Vagina (tissue), 2 donors: Measurements from ENCODE around the gene MCM9. TPM values are rescaled to one million over a fixed set of nuclear protein-coding genes. Genes with fewer than 3 reads are reported as not detected.
A peak's percentile ranks its signal among the peaks of the same experiment; 100 is the strongest.

Experiments used
- DNase-seq, 2 donors: peaks; one replicate each; pipeline ENCODE4 v3.0.0-alpha.2; 2017; ENCODE audit errors: extremely low spot score in 2 of 2
- H3K27ac ChIP-seq: fragments of 200-600 bp; sonication (generic); one replicate; pipeline ENCODE4 v1.5.1; 2019
- H3K27me3 ChIP-seq: fragments of 200-600 bp; sonication (generic); one replicate; pipeline ENCODE4 v1.5.1; 2019
- H3K36me3 ChIP-seq, 2 donors: fragments of 200-600 bp; sonication (generic); one replicate each; pipeline ENCODE4 v1.5.1; 2017 to 2019
- H3K4me1 ChIP-seq: fragments of 200-600 bp; sonication (generic); one replicate; pipeline ENCODE4 v1.5.1; 2019
- H3K4me3 ChIP-seq, 2 donors: fragments of 200-600 bp; sonication (generic); 1 replicate in 1 of 2; 2 replicates in 1 of 2; pipeline ENCODE4 v1.5.1; 2016 to 2019
- H3K9me3 ChIP-seq: fragments of 200-600 bp; sonication (generic); one replicate; pipeline ENCODE4 v1.5.1; 2019
- CTCF ChIP-seq, 3 experiments: fragments of 450-650 bp in 2 of 3; fragments of 200-600 bp in 1 of 3; sonication (generic) in 1 of 3; IDR thresholded peaks; one replicate each; pipeline ENCODE4 v1.5.1; 2017 to 2019; ENCODE audit warnings: antibody characterized with exemption in 3 of 3, mild to moderate bottlenecking in 2 of 3, moderate library complexity in 2 of 3
- POLR2A ChIP-seq, 2 donors: fragments of 450-650 bp; IDR thresholded peaks; one replicate each; pipeline ENCODE4 v1.6.1; 2017; ENCODE audit warnings: antibody characterized with exemption in 2 of 2, mild to moderate bottlenecking in 2 of 2, moderate library complexity in 2 of 2
- POLR2AphosphoS5 ChIP-seq, 2 donors: sonication (generic); formaldehyde crosslinking; IDR thresholded peaks; one replicate each; pipeline ENCODE4 v1.9.0; 2017; ENCODE audit warnings: antibody characterized with exemption in 2 of 2, mild to moderate bottlenecking in 2 of 2, low read depth in 1 of 2; ENCODE audit not compliant: insufficient read depth in 1 of 2
- intact Hi-C: fragments of 100-400 bp; cut with DNase I; formaldehyde crosslinking; loops from one replicate; pipeline ENCODE4 v1.15.1; 2023
- total RNA-seq: library from RNA; depleted of rRNA; stranded (reverse); fragments of >200 nt; gene quantifications from one replicate; pipeline ENCODE4 v1.2.3, GENCODE V29; 2016

MCM9 gene
- total RNA-seq, 1 donor from 2014 or later, result 25.8 TPM

GRCh38 chr6:118896339-118897136, 38.4 kb downstream of the MCM9 start:
- no peak for DNase-seq
- no peak for TF ChIP-seq CTCF (IDR thresholded peaks at IDR 0.05)
- TF ChIP-seq POLR2AphosphoS5 (IDR thresholded peaks at IDR 0.05; ENCODE audit: insufficient read depth in 1 of 2, low read depth in 1 of 2), result peak in 1 of 2 donors; percentile 20
- Histone ChIP-seq H3K9me3 (no peaks in the 10 kb centered on the region), H3K27me3 (no peaks in the 10 kb centered on the region), H3K27ac (no peak overlapping the region), H3K4me3 (no peak overlapping the region), H3K36me3 (no peaks in the 10 kb centered on the region), H3K4me1 (peaks cover 68% of the 10 kb centered on the region)
- intact Hi-C loops, result no loop called here

- Histone ChIP-seq H3K36me3 (no peaks in the 10 kb centered on the region), H3K27ac (peak overlapping the region; percentile 97), H3K4me3 (peak overlapping the region; percentile 62 to 88), H3K27me3 (no peaks in the 10 kb centered on the region), H3K4me1 (peaks cover 68% of the 10 kb centered on the region), H3K9me3 (no peaks in the 10 kb centered on the region)
- intact Hi-C loops, result no loop called here
- TF ChIP-seq CTCF (IDR thresholded peaks at IDR 0.05) (no peak), POLR2AphosphoS5 (IDR thresholded peaks at IDR 0.05; ENCODE audit: insufficient read depth in 1 of 2, low read depth in 1 of 2) (no peak), POLR2A (IDR thresholded peaks at IDR 0.05) (no peak)
- no peak for DNase-seq
Observed at GRCh38 chr6:118895859-118896258, 39.1 kb downstream of the MCM9 start.

GRCh38 chr6:118895261-118895560, 39.7 kb downstream of the MCM9 start:
- H3K4me3 ChIP-seq, result peak overlapping the region; percentile 62 to 88
- no peaks in the 10 kb centered on the region for H3K9me3 ChIP-seq
- TF ChIP-seq POLR2A (IDR thresholded peaks at IDR 0.05) (no peak), CTCF (IDR thresholded peaks at IDR 0.05) (no peak), POLR2AphosphoS5 (IDR thresholded peaks at IDR 0.05; ENCODE audit: insufficient read depth in 1 of 2, low read depth in 1 of 2) (no peak)
- H3K4me1 ChIP-seq, result peaks cover 61% of the 10 kb centered on the region
- no peaks in the 10 kb centered on the region for H3K36me3 ChIP-seq
- no peaks in the 10 kb centered on the region for H3K27me3 ChIP-seq
- DNase-seq, result no peak
- intact Hi-C loops, result no loop called here
- peak overlapping the region; percentile 97 for H3K27ac ChIP-seq

- peaks cover 56% of the 10 kb centered on the region for H3K4me1 ChIP-seq
- no peaks in the 10 kb centered on the region for H3K36me3 ChIP-seq
- peak in 1 of 2 donors; percentile 20 for TF ChIP-seq POLR2AphosphoS5 (IDR thresholded peaks at IDR 0.05; ENCODE audit: insufficient read depth in 1 of 2, low read depth in 1 of 2)
- TF ChIP-seq POLR2A (IDR thresholded peaks at IDR 0.05), result no peak
- intact Hi-C loops, result no loop called here
- no peaks in the 10 kb centered on the region for H3K9me3 ChIP-seq
- no peak for DNase-seq
- H3K27ac ChIP-seq, result peak overlapping the region; percentile 97
- peak overlapping the region; percentile 62 to 88 for H3K4me3 ChIP-seq
- H3K27me3 ChIP-seq, result no peaks in the 10 kb centered on the region
Observed at GRCh38 chr6:118894425-118895260, 40.3 kb downstream of the MCM9 start.

GRCh38 chr6:118893807-118894424, 41.0 kb downstream of the MCM9 start, which contains the start of gene ASF1A:
ASF1A (plus strand) TSS chr6:118894152; CDS start chr6:118894414, 262 bp downstream.
- H3K9me3 ChIP-seq, result no peaks in the 10 kb centered on the region
- H3K4me1 ChIP-seq, result peaks cover 48% of the 10 kb centered on the region
- intact Hi-C loops, result no loop called here
- DNase-seq, result peak; percentile 97 to 98
- H3K27me3 ChIP-seq, result no peaks in the 10 kb centered on the region
- H3K36me3 ChIP-seq, result no peaks in the 10 kb centered on the region
- peak within 1 kb of the TSS; percentile 62 to 88 for H3K4me3 ChIP-seq
- TF ChIP-seq CTCF (IDR thresholded peaks at IDR 0.05) (peak in 2 of 3 experiments; percentile 36 to 39), POLR2AphosphoS5 (IDR thresholded peaks at IDR 0.05; ENCODE audit: insufficient read depth in 1 of 2, low read depth in 1 of 2) (peak; percentile 65 to 87), POLR2A (IDR thresholded peaks at IDR 0.05) (peak in 1 of 2 donors; percentile 43)
- peak within 1 kb of the TSS; percentile 97 for H3K27ac ChIP-seq
